NCI-H82 treated with DMSO at 0.1 percent for 48 hours (cell line): ENCODE data around the gene FSTL4.
"Not testable (repeated sequence)": the region's sequence is repeated elsewhere in the genome, so short reads cannot be mapped to it uniquely, and the experiment has no call there.

Source experiments
- DNase-seq: peaks from one replicate; lab custom pipeline; 2025; ENCODE audit not compliant: unreplicated experiment; lab: John Stamatoyannopoulos, UW

Gene FSTL4

DNA sequence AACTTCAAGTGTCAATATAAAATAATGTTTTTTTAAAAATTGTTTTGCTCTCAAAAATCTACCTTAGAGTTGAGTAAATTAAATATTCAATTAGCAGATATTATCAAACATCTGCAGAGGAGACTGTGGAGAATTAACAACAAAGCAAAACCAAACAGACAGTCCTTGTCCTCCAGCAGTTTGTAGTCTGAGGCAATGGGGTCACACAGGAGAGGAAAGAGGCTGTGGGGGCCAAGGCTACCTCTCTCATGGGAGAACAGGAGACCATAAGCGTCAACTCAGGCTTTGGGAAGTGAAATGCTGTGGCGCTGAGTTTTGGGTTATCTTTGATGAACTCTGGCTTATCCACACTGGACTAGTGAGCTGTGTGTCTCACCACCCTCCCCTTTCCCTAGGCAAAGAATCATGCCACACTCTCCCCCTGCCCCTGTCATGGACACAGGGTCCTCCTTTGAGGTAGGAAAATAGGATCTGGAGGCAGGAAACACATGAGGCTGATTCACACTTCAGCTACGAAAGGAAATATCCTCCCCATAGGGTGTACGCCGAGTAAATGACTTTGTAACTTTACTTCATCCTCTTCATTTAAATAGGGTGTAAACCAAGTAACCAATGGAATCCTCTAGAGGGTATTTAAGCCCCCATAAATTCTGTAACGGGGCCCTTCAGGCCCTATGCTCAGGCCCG lies 152.7 kb downstream of the FSTL4 start:
- DNase-seq, result no peak

DNA sequence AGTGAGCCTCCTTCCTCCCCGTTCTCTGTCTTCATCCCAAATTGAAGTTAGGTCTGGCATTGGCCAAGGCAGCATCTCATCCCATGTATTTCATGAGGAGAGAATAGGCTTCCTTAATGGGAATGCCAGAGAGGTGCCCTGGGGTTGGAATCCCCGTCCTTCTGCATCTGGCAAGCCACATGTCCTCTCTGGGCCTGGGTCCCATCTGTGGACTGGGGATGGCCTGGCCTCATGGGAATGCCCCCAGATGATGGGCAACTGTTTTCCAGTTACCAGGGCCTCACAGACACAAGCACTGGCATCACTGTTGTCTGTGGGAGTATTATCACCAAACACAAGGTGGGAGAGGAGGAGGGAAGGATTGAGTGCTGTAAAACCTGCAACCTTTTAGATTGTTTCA lies 153.9 kb downstream of the FSTL4 start:
- DNase-seq, result no peak

- no peak for DNase-seq
Observed at GRCh38 chr5:133457439-133458355, 154.6 kb downstream of the FSTL4 start.

DNA sequence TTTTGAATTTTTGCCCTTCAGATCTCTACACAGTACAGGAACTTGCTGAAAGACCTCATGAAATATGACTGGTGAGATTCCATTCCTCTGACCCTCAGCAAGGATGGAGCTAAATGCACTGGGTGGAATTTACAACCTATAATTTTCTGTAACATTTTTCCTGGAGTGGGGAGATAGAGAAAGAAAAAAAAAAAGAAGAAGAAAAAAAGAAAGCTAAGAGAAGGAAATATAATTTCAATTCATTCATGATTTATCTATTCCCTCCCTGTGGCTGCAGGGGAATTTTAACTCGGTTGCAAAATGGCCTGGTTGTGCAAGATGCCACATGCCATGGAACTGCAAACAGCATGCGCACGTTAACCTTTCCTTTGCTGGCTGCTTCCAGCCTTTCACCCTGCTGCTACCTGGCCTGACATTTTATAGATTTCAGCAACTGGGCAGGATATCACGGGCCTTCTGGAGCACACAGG lies 155.4 kb downstream of the FSTL4 start:
- DNase-seq, result no peak

GRCh38 chr5:133455676-133456075 lies 156.7 kb downstream of the FSTL4 start:
- no peak for DNase-seq

GRCh38 chr5:133454442-133454841 lies 157.9 kb downstream of the FSTL4 start:
- no peak for DNase-seq

- no peak for DNase-seq
Observed at GRCh38 chr5:133453831-133454230, 158.5 kb downstream of the FSTL4 start.

DNA sequence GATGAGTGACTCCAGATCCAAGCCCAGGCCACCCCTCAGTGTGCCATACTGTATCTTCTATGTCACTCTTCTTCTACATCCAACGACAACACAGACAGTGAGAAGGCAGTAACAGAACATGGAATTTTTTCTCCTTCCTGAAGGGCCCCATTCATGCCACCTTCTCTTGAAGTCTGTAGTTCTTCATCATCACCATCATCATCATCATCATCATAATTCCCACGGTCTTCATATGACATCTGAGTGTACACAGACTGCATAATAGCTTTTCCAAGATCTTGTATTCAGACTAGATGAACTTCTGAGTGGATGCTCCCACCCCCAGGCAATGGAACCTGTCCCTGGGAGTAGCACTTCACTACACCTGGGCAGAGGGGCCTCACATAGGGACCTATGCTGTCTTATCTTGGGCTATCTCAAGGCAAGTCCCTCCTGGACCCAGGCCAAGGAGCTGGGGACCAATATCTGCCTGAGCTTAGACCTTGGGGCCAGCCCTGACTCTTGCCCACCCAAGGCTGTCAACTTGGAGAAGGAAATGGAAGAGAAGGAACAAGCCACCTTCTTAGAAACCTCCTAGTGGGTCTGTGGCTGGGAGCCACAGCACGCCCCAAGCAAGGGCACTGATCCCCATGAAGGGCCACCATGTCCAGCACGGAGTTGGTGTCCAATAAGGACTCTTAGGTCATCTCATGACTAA lies 159.1 kb downstream of the FSTL4 start:
- no peak for DNase-seq

DNA sequence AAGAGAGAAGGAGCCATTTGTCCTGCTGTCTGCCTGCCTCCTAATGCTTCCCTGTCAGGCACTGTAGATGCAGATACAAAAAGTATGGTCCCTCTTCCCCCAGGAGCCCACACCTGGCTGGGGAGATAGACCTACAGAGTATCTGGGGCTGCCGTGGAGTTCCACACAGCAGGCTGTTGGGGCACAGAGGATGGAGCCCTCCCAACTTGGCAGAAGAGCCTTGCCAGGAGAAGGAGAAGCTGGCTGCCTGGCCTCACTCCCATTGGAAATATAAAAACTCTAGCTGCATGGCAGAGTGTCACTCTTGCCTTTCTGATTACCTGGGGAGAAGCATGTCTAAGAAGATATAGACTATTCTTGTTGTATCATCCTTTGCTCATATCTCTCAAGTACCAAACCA lies 160.4 kb downstream of the FSTL4 start:
- no peak for DNase-seq

GRCh38 chr5:133450286-133450685 lies 162.1 kb downstream of the FSTL4 start:
- no peak for DNase-seq

- DNase-seq, result no peak
Observed at GRCh38 chr5:133449181-133449580, 163.2 kb downstream of the FSTL4 start.

- no peak for DNase-seq
Observed at GRCh38 chr5:133446440-133446839, 165.9 kb downstream of the FSTL4 start.

DNA sequence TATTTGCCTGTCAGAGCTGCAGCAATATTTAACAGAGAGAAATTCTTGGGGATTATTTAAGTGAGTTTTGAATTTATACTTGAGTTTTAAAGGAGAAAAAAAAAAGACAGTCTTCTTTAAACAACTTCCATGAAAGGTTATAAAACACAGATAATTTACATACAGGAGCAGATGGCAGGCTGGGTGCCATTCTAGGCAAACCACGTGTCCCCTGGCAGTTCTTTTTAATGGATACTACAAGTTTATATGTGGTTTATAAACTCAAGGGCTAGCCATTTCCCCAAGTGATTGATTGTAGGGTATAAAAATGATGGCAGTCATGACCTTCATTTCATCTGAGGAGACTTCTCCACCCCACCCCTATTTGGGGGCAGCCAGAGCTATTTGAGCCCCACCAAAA lies 166.6 kb downstream of the FSTL4 start:
- DNase-seq, result no peak

GRCh38 chr5:133445204-133445603 lies 167.1 kb downstream of the FSTL4 start:
- DNase-seq, result not testable (repeated sequence)

- no peak for DNase-seq
Observed at GRCh38 chr5:133444711-133445110, 167.6 kb downstream of the FSTL4 start.

DNA sequence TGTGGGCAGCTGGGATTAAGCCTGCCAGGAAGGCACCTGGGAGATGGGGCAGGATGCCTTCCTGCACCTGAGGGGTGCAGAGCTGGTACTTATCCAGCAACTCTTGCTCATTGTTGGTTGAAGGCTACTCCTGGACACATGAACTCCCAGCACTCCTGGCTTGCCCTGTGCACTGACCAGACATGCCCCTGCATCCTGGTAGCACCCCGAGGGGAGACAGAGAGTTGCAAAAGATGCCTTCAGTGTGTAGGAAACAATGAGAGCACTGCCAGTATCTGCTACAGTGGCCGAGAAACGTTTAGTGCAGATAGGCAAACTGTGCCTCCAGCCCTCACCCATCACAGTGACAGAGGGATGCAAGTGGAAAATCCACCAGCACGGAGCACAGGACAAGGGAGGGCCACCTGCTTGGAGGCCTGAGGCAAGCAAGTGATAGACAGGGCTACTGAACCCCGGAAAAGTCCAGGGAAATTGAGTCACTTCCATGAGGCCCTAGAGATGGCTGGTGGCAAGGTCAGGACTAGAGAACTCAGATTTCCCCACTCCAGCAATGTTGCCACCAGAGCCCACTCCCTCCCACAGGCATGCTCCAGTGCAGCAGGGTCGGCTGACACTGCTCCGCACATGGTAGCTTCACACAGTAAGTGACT lies 171.1 kb downstream of the FSTL4 start:
- no peak for DNase-seq

DNA sequence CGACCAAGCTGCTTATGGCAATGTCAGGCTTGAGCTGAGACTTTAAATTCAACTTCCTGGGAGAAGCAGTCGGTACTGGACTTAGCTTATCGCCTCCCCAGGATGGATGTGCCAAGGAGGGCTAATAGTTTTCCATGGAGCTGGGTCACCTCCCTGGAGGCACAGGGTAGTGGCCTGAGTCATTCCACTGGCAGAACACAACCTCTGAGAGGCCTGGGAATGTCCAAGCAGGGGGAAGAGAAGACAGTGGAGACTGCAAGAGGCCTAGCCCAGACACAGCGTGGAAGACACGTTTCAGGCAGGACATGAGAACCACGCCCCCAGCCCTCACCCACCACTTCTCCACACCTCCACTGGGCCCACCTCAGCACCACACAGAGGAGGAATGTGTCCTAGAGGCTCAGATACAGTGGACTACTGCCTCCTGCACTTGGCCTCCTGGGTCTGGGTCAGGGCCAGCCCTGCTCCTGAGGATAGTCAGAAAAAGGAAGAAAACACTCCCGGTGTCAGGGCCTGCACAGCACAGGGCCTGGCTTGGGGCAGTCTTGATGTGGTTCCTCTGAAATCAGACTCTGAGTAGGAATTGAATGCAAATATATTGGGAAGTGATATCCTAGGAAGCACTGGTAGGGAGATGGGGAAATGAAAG lies 171.8 kb downstream of the FSTL4 start:
- DNase-seq, result no peak

GRCh38 chr5:133439859-133440258 lies 172.5 kb downstream of the FSTL4 start:
- no peak for DNase-seq

DNA sequence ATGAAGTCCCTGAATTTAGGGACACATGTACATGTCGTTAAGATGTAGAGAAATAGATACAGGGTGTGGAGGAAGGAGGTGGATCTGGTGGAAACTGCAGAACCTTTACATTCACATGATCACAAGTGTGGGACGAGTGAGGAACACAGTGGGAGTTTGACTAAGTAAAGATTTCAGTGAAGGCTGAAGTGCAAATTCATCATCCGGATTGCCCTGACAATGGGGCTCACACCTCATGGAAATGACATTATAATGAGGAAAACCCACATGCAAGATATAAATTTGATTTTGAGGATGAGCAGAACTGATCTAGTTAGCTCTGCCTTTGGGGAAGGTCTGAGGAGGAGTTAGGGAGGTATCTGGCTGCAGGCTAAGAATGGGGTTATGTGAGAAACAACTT lies 173.9 kb downstream of the FSTL4 start:
- DNase-seq, result no peak

DNA sequence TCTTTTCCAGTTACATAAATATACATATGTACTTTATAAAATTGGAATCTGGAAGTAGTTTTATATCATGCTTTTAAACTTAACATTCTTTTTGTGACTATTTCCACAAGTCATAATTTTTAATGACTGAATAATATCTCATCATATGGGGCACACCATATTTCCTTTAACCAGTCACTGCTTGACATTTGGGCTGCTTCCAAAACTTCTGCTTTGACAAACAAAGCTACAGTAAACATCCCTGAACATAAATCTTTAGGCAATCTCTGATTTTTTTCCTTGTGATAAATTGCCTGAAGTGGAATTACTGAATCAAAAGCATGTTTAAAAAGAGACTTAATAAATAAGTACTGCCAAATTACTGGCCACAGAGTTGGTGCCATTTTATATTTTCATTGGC lies 178.0 kb downstream of the FSTL4 start:
- no peak for DNase-seq

GRCh38 chr5:133433641-133434040 lies 178.7 kb downstream of the FSTL4 start:
- DNase-seq, result no peak
